ENCODE data around the gene TMEM212.
"Not testable (repeated sequence)": the region's sequence is repeated elsewhere in the genome, so short reads cannot be mapped to it uniquely, and the experiment has no call there.

The TMEM212 gene

DNA sequence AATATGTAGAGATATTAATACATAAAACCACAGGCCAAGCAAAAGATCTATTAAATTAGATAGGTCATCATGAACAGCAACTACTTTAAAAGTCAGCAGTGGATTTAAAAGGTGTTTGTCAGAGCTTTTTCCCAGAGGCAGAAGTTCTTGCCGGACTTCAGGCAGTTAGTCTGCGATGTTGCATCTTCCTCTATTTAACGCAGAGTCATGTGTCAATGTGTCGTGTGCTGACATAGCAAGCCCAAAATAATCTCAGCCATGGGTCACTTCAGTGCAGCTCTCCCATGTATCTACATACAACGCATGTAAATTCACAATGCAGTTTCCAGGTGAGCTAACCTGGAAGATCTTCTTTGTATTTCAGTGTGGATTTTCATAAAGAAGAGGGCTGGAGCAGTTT is 8.0 kb upstream of the TMEM212 start:
- DNase-seq (ENCODE audit: low spot score): no peak

- DNase-seq (ENCODE audit: low spot score): no peak
These were observed 7.5 kb upstream of the TMEM212 start for GRCh38 chr3:171835613-171836012.

GRCh38 chr3:171836855-171837254 is 6.3 kb upstream of the TMEM212 start:
- no peak for DNase-seq (ENCODE audit: low spot score)

GRCh38 chr3:171837698-171838097 is 5.5 kb upstream of the TMEM212 start:
- no peak for DNase-seq (ENCODE audit: low spot score)

- DNase-seq (ENCODE audit: low spot score): peak; percentile 80
These were observed 4.9 kb upstream of the TMEM212 start for GRCh38 chr3:171838218-171838720.

DNA sequence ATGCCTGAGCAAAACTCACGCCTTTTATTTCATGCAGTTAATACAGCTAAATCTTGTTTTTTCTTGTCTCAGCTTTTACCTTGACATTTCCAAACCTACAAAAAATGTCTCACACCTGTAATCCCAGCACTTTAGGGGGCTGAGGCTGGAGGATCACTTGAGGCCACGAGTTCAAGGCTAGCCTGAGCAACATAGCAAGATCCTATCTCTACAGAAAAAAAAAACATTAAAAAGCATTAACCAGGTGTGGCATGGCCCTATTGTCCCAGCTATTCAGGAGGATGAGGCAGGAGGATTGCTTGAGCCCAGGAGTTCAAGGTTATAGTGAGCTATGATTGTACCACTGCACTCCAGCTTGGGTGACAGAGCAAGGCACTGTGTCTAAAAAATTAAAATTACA is 3.9 kb upstream of the TMEM212 start:
- DNase-seq (ENCODE audit: low spot score): no peak

- no peak for DNase-seq (ENCODE audit: low spot score)
These were observed 2.7 kb upstream of the TMEM212 start for GRCh38 chr3:171840445-171840810.

DNA sequence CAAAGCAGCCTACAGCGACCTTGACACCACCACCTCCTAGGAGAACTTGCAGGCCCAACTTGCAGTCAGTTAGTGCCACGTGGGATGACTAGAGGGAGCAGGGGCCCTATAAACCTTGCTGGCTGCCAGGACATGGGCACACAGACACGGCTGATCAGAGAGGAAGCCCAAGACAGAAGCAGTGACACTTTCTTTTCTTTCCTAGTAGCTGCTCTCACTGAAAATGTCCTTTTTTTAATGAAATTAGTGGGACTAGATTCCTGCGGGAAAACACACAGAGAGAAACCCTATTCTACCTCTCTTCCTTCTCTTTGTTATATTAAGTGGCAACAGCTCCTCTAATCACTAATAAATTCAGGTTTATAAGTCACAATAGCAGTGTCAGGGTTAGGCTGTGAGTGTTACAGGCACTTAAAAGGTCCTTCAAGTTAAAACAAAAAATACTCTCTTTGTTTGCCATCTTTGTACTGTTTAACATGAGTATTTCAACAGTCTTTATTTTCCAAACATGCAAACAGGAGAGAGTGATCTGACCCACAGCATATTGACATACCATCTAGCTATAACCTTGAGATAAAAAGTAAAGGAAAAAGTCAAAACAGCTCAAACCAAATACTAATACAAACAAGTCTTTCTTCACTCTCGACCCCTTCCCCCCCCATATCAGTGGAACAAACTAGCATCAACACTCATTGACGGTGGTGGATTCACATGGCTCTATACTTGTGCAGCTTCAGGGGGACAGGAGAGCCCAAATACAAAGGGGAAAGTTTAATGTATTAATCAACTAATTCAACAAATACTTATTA is 2.1 kb upstream of the TMEM212 start:
- no peak for DNase-seq (ENCODE audit: low spot score)

DNA sequence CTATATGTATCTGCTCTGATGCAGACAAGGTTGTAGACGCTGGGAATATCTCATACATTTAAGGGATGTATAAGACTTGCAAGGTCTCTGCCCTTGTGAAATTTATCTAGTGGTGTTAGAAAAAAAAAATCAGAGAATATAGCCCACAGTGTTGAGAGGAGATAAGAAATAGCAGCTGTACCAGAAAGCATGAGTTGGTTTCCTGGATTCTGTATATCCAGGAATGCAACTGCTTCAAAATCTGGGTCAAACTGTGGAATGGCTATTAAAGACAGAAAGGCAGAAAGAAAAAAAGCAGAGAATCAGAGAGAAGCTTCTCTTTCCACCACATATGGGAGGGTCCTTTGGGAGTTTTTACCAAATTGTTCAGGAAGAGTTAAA is 1.5 kb upstream of the TMEM212 start:
- no peak for DNase-seq (ENCODE audit: low spot score)

- DNase-seq (ENCODE audit: low spot score): no peak
These were observed 1.7 kb downstream of the TMEM212 start for GRCh38 chr3:171844873-171845272.

GRCh38 chr3:171845481-171846284 is 2.5 kb downstream of the TMEM212 start:
- DNase-seq (ENCODE audit: low spot score): no peak

DNA sequence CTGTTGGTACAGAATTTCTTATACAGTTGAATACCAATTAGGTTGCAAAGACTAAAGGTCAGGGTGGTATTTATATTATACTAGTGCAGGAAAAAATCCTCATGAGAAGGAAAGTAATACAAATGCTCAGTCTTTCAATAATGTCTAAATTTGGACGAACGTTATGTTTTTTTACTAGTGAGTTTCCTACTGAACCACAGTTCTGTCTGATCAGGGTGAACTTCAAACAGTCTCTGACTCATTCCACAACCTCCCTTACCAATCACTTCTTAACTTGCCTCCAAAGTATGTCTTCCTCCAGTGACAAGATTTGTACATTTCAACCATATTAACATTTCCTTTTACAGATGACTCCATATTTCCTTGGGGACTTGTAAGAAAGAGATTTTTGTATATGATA is 3.4 kb downstream of the TMEM212 start:
- no peak for DNase-seq (ENCODE audit: low spot score)

DNA sequence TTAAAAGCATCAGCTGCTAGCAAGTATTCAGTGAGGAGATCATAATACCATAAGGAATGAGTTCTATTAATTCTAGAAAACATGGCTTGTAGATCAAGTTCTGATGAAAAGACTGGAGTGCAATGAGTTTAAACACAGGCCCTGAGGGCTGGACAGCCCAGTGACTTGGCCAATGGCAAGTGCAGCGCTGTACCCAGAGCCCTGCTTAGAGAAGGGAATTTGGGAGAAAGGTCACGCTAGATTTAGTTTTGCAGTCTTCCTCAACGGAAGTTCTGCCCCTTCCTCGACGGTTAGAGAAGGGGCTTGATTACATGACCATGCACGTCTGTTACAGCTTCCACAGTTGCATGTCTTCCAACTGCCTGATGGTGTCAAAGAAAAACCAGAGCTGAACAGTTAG is 4.0 kb downstream of the TMEM212 start:
- DNase-seq (ENCODE audit: low spot score): no peak

DNA sequence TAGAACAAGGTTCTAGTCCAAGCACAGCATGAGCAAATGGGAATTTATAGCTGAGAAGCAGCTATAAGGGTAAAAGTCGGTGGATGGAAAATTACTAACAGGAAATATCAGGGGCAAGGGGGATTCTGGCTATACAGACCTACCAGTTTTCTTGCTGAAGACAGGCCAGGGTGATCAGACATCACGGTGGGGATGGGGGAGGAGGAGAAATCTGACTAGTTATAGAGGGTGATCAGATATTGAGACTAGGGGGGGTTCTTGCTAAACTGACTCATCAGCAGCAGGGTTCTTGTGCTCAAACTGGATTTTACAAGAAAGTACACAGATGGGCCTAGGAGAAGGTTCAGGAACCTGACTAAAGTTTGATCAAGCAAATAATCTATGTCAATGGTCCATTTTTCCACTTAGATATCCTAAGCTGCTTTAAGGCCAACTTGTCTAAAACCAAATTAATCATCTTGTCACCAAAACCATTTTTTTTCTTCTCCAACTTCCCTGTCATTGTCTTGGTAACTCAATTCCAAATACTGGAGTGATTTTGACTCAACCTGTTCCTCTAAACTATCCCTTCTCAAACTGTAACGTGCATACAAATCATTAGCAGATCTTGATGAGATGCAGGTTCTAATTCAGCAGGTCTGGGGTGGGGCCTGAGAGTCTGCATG is 4.6 kb downstream of the TMEM212 start:
- no peak for DNase-seq (ENCODE audit: low spot score)

GRCh38 chr3:171849617-171850319 is 6.6 kb downstream of the TMEM212 start:
- no peak for DNase-seq (ENCODE audit: low spot score)

GRCh38 chr3:171850320-171850959 is 7.3 kb downstream of the TMEM212 start:
- DNase-seq (ENCODE audit: low spot score): no peak

- no peak for DNase-seq (ENCODE audit: low spot score)
These were observed 8.0 kb downstream of the TMEM212 start for GRCh38 chr3:171850960-171851659.

DNA sequence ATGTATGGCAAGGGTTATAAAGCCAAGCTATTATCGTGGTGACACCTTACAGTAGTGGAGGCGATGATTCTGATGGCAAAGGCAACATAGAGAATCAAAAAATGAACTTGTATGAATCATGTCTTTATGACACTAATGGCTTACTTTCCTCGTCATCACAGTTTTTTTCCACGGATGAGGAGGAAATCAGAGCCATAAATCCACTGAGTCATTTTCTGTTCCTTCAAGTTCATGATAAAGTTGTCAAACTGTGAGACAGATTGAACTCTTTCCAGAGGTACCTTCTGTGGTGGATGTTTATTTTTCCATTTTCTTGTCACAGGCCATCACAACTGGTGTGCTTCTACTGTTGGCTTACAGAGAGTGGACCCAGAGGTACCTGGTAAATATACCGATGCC is 8.5 kb downstream of the TMEM212 start:
- DNase-seq (ENCODE audit: low spot score): no peak

DNA sequence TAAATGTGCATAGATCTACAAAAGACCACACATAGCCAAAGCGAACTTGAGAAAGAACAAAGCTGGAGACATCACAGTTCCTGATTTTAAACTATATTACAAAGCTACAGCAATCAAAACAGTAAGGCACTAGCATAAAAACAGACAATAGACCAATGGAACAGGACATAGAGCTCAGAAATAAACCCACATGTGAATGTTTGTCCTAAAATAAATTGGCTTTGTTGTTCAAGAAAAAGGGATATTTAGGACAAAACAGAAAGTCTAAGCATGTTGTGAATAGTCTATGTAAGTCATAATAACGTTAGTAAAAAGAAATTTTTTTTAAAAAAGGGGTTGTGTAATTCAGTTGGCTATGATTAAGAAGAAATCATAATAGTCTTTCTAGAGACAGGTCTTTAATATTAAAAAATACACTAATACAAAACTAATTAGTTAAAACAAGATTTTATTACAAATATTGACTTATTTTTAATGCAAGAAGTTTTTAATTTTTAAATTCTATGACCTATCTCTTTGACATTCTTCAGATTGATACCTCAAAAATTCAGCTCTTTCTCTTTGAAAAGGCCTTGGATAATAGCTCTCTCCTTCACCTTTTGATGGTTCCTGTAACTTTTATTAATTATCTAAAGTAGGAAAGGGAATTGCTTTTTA is 11.6 kb downstream of the TMEM212 start:
- no peak for DNase-seq (ENCODE audit: low spot score)

- not testable (repeated sequence) for DNase-seq (ENCODE audit: low spot score)
These were observed 15.6 kb downstream of the TMEM212 start for GRCh38 chr3:171858770-171859169.

All from globus pallidus (tissue), 1 donor.